Calu3 (cell line): Measurements from ENCODE around the gene SEMA4C. TPM values are rescaled to one million over a fixed set of nuclear protein-coding genes. Genes with fewer than 3 reads are reported as not detected.

ENCODE experiments used
- Bru-seq: library from RNA; stranded (reverse); fragments of 400-500 nt; gene quantifications from one replicate; lab custom pipeline; 2021; lab: Mats Ljungman, UMichigan
- BruChase-seq, 2 experiments: library from RNA; stranded (reverse); fragments of 400-500 nt; gene quantifications; one replicate each; lab custom pipeline; 2021; lab: Mats Ljungman, UMichigan
- BruUV-seq: library from RNA; stranded (reverse); fragments of 400-500 nt; replicated peaks from 2 replicates; lab custom pipeline; 2021; lab: Mats Ljungman, UMichigan
- CTCF ChIA-PET: fragments of 300-600 bp; sonication (Branson Sonifier 250); formaldehyde crosslinking; loops from one replicate; lab custom pipeline; 2022; ENCODE audit warnings: antibody characterized with exemption; lab: Charles Lee
- DNase-seq: peaks from one replicate; pipeline ENCODE4 v3.0.0; 2022
- H3K27ac Mint-ChIP-seq: one replicate; pipeline ENCODE4 v1.8.0; 2022; ENCODE audit warnings: mixed read lengths; ENCODE audit not compliant: unreplicated experiment
- H3K27me3 Mint-ChIP-seq: one replicate; pipeline ENCODE4 v1.8.0; 2022; ENCODE audit warnings: mixed read lengths; ENCODE audit not compliant: unreplicated experiment
- H3K36me3 Mint-ChIP-seq: one replicate; pipeline ENCODE4 v1.8.0; 2022; ENCODE audit warnings: mild to moderate bottlenecking, moderate library complexity, mixed read lengths; ENCODE audit not compliant: insufficient read depth, unreplicated experiment
- H3K4me1 Mint-ChIP-seq: one replicate; pipeline ENCODE4 v1.8.0; 2022; ENCODE audit warnings: mild to moderate bottlenecking, low read depth, mixed read lengths; ENCODE audit not compliant: unreplicated experiment
- H3K4me3 Mint-ChIP-seq: one replicate; pipeline ENCODE4 v1.8.0; 2022; ENCODE audit warnings: mild to moderate bottlenecking, low read depth, moderate library complexity, mixed read lengths; ENCODE audit not compliant: unreplicated experiment
- H3K9me3 Mint-ChIP-seq: one replicate; pipeline ENCODE4 v1.8.0; 2022; ENCODE audit warnings: low read depth, mixed read lengths; ENCODE audit not compliant: unreplicated experiment
- CTCF ChIP-seq: fragments of 200-600 bp; IDR thresholded peaks from one replicate; pipeline ENCODE4 v1.8.0; 2022; ENCODE audit warnings: antibody characterized with exemption; ENCODE audit not compliant: unreplicated experiment
- intact Hi-C: fragments of 100-400 bp; cut with micrococcal nuclease; formaldehyde crosslinking; loops from one replicate; pipeline ENCODE4 v1.10.0; 2022; ENCODE audit not compliant: unreplicated experiment
- long read RNA-seq: library from polyadenylated mRNA; stranded (forward); transcript quantifications from one replicate; pipeline ENCODE4 v2.0.0, GENCODE V29; 2022
- total RNA-seq: library from RNA; stranded (reverse); gene quantifications from 2 replicates; pipeline ENCODE4 v1.2.3, GENCODE V29; 2022

Gene SEMA4C, protein sequence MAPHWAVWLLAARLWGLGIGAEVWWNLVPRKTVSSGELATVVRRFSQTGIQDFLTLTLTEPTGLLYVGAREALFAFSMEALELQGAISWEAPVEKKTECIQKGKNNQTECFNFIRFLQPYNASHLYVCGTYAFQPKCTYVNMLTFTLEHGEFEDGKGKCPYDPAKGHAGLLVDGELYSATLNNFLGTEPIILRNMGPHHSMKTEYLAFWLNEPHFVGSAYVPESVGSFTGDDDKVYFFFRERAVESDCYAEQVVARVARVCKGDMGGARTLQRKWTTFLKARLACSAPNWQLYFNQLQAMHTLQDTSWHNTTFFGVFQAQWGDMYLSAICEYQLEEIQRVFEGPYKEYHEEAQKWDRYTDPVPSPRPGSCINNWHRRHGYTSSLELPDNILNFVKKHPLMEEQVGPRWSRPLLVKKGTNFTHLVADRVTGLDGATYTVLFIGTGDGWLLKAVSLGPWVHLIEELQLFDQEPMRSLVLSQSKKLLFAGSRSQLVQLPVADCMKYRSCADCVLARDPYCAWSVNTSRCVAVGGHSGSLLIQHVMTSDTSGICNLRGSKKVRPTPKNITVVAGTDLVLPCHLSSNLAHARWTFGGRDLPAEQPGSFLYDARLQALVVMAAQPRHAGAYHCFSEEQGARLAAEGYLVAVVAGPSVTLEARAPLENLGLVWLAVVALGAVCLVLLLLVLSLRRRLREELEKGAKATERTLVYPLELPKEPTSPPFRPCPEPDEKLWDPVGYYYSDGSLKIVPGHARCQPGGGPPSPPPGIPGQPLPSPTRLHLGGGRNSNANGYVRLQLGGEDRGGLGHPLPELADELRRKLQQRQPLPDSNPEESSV
- total RNA-seq (23.8 and 25.3 TPM in 2 replicates), Bru-seq, nascent RNA (percentile 56 among the genes with signal in this experiment), BruChase-seq, experiment 1, labeled RNA remaining after a 6-hour chase (percentile 65 among the genes with signal in this experiment), BruChase-seq, experiment 2, labeled RNA remaining after a 2-hour chase (percentile 77 among the genes with signal in this experiment)
- long read RNA-seq, partial matches to known transcripts: 0 of 4 reads
- long read RNA-seq, other reads (novel, unspliced or antisense): 4 of 4 reads

GRCh38 chr2:96869822-96870625 is at the start of gene SEMA4C:
SEMA4C (minus strand) TSS chr2:96870080; CDS start chr2:96867886, 2,194 bp downstream.
- H3K36me3 Mint-ChIP-seq: peaks cover 46% of the 10 kb centered on the region
- DNase-seq: peak; percentile 58
- no peaks in the 10 kb centered on the region for H3K4me1 Mint-ChIP-seq
- no peaks in the 10 kb centered on the region for H3K9me3 Mint-ChIP-seq
- no peaks in the 10 kb centered on the region for H3K27me3 Mint-ChIP-seq
- peak within 1 kb of the TSS; percentile 33 for H3K27ac Mint-ChIP-seq
- intact Hi-C loops: no loop called here
- peak within 1 kb of the TSS; percentile 81 for H3K4me3 Mint-ChIP-seq
- CTCF ChIA-PET: no interaction called here
- no TSS peak for BruUV-seq
- TF ChIP-seq CTCF: no peak

- H3K9me3 Mint-ChIP-seq: peaks cover 4% of the 10 kb centered on the region
- H3K4me3 Mint-ChIP-seq: no peak overlapping the region
- peaks cover 63% of the 10 kb centered on the region for H3K27me3 Mint-ChIP-seq
- peaks cover 7% of the 10 kb centered on the region for H3K4me1 Mint-ChIP-seq
- H3K27ac Mint-ChIP-seq: no peak overlapping the region
- TF ChIP-seq CTCF: no peak
- intact Hi-C loops: no loop called here
- CTCF ChIA-PET: no interaction called here
- no peak for DNase-seq
- no TSS peak for BruUV-seq
- no peaks in the 10 kb centered on the region for H3K36me3 Mint-ChIP-seq
Measured at GRCh38 chr2:96918754-96919550, 49.1 kb upstream of the SEMA4C start.

DNA sequence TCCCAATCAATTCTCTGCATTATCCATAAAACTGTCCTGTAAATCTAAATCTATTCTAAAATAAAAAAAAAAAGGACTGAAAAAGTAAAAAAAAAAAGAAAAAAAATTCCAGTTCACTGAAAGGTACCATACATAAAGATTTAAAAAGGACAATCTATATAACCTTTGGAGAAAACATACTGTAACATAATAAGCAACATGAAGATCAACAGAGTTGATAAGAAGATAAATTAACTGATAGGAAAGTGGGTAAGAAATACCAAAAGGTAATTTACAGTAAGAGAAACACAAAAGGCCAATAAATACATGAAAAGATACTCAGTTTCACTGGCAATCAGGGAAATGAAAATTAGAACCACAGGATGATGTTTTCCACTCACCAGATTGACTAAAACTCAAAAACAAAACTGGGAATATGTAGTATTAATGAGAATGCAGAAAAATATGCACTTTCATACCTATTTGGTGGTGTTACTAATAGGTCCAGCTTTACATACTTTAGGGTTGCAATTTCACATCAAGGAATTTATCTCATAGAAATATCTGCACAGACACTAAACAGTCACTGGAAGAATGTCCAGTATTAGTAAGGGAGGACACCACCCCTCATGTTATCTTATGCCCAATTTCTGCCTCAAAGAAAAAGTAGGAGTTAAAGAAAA is 48.3 kb upstream of the SEMA4C start:
- no peak overlapping the region for H3K27ac Mint-ChIP-seq
- peaks cover 7% of the 10 kb centered on the region for H3K4me1 Mint-ChIP-seq
- intact Hi-C loops: no loop called here

More for the DNA sequence above, 48.3 kb upstream of the SEMA4C start:
- no peak for TF ChIP-seq CTCF
- CTCF ChIA-PET: no interaction called here
- Mint-ChIP-seq H3K9me3 (peaks cover 4% of the 10 kb centered on the region), H3K27me3 (peaks cover 66% of the 10 kb centered on the region), H3K36me3 (no peaks in the 10 kb centered on the region), H3K4me3 (no peak overlapping the region)
- BruUV-seq: no TSS peak
- DNase-seq: no peak
